ENCODE data around the gene TICRR. TPM values are rescaled to one million over a fixed set of nuclear protein-coding genes. Genes with fewer than 3 reads are reported as not detected.

TICRR gene
- total and polyA plus RNA-seq, 2 of the 13 experiments (the other 11 are each of a cell fraction or from before 2014, with no cell fraction given) = 4.1 to 14.3 TPM

DNA sequence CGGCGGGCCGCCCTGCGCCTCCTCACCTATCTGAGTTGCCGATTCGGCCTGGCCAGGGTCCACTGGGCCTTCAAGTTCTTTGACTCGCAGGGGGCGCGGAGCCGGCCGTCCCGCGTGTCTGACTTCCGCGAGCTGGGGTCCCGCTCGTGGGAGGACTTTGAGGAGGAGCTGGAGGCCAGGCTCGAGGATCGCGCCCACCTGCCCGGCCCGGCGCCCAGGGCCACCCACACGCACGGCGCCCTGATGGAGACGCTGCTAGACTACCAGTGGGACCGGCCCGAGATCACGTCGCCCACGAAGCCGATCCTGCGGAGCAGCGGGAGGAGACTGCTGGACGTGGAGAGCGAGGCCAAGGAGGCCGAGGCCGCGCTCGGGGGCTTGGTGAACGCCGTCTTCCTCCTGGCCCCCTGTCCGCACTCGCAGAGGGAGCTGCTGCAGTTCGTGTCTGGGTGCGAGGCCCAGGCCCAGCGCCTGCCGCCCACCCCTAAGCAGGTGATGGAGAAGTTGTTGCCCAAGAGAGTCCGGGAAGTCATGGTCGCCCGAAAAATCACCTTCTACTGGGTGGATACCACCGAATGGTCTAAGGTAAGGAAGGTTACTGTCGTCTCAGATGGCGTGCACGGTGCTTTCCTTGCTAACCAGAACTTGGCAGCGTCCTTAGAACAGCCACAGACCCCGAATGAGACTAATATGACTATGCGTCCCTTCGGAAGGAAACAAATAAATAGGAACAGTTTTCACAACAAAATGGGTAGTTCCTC is 567 bp downstream of the TICRR start (continued):
- peak; percentile 92 for TF ChIP-seq ARID4A (CRISPR knock-in tag; IDR thresholded peaks at IDR 0.05; ENCODE audit: borderline replicate concordance)
- no peak for TF ChIP-seq ZNF367 (CRISPR knock-in tag; IDR thresholded peaks at IDR 0.05; ENCODE audit: borderline replicate concordance)
- no peak for TF ChIP-seq PRDM10 (CRISPR knock-in tag; IDR thresholded peaks at IDR 0.05; ENCODE audit: low read depth)
- TF ChIP-seq, protein P1, sequence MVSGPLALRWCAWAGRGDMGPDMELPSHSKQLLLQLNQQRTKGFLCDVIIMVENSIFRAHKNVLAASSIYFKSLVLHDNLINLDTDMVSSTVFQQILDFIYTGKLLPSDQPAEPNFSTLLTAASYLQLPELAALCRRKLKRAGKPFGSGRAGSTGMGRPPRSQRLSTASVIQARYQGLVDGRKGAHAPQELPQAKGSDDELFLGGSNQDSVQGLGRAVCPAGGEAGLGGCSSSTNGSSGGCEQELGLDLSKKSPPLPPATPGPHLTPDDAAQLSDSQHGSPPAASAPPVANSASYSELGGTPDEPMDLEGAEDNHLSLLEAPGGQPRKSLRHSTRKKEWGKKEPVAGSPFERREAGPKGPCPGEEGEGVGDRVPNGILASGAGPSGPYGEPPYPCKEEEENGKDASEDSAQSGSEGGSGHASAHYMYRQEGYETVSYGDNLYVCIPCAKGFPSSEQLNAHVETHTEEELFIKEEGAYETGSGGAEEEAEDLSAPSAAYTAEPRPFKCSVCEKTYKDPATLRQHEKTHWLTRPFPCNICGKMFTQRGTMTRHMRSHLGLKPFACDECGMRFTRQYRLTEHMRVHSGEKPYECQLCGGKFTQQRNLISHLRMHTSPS (CRISPR knock-in tag; IDR thresholded peaks at IDR 0.05; ENCODE audit: low read depth) = 0 out of 2 replicates have a peak, but pooled peaks have one; percentile 10
- TF ChIP-seq GATA4 (IDR thresholded peaks at IDR 0.05; ENCODE audit: borderline replicate concordance, low read depth) = no peak
- no peak; the same call in 1 of the 2 replicates for TF ChIP-seq ARHGAP35 (CRISPR knock-in tag; IDR thresholded peaks at IDR 0.05; ENCODE audit: borderline replicate concordance)
- TF ChIP-seq, protein P2, sequence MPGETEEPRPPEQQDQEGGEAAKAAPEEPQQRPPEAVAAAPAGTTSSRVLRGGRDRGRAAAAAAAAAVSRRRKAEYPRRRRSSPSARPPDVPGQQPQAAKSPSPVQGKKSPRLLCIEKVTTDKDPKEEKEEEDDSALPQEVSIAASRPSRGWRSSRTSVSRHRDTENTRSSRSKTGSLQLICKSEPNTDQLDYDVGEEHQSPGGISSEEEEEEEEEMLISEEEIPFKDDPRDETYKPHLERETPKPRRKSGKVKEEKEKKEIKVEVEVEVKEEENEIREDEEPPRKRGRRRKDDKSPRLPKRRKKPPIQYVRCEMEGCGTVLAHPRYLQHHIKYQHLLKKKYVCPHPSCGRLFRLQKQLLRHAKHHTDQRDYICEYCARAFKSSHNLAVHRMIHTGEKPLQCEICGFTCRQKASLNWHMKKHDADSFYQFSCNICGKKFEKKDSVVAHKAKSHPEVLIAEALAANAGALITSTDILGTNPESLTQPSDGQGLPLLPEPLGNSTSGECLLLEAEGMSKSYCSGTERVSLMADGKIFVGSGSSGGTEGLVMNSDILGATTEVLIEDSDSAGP (CRISPR knock-in tag; IDR thresholded peaks at IDR 0.05; ENCODE audit: borderline replicate concordance) = peak; percentile 67
- TF ChIP-seq ZSCAN30 (CRISPR knock-in tag; IDR thresholded peaks at IDR 0.05) = no peak
- TF ChIP-seq, protein P3, sequence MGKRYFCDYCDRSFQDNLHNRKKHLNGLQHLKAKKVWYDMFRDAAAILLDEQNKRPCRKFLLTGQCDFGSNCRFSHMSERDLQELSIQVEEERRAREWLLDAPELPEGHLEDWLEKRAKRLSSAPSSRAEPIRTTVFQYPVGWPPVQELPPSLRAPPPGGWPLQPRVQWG (CRISPR knock-in tag; IDR thresholded peaks at IDR 0.05; ENCODE audit: borderline replicate concordance, low read depth) = no peak
- no peak for TF ChIP-seq ZSCAN12 (CRISPR knock-in tag; IDR thresholded peaks at IDR 0.05)
- TF ChIP-seq MTA3 (CRISPR knock-in tag; IDR thresholded peaks at IDR 0.05) = no peak
- no peak for TF ChIP-seq ELF3 (CRISPR knock-in tag; IDR thresholded peaks at IDR 0.05)
- no peak for TF ChIP-seq ZFP41 (CRISPR knock-in tag; IDR thresholded peaks at IDR 0.05; ENCODE audit: borderline replicate concordance)
- no peak for TF ChIP-seq IKZF5 (CRISPR knock-in tag; IDR thresholded peaks at IDR 0.05)
- no peak for TF ChIP-seq FOXK2 (IDR thresholded peaks at IDR 0.05)
